ENCODE results near the gene TRABD.
A peak's percentile ranks its signal among the peaks of the same experiment; 100 is the strongest.
"Not testable (repeated sequence)": the region's sequence is repeated elsewhere in the genome, so short reads cannot be mapped to it uniquely, and the experiment has no call there.

The TRABD gene, protein sequence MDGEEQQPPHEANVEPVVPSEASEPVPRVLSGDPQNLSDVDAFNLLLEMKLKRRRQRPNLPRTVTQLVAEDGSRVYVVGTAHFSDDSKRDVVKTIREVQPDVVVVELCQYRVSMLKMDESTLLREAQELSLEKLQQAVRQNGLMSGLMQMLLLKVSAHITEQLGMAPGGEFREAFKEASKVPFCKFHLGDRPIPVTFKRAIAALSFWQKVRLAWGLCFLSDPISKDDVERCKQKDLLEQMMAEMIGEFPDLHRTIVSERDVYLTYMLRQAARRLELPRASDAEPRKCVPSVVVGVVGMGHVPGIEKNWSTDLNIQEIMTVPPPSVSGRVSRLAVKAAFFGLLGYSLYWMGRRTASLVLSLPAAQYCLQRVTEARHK

GRCh38 chr22:50185375-50186087, at the start of gene TRABD:
Gene TRABD (plus strand): TSS chr22:50185913. CDS start chr22:50193061, 7,148 bp downstream.
- peak; percentile 81 for DNase-seq (ENCODE audit: low read depth)

- no peak for DNase-seq (ENCODE audit: low read depth)
Observed at GRCh38 chr22:50136581-50137015, 49.1 kb upstream of the TRABD start.

- not testable (repeated sequence) for DNase-seq (ENCODE audit: low read depth)
Observed at GRCh38 chr22:50137277-50137676, 48.4 kb upstream of the TRABD start.

DNA sequence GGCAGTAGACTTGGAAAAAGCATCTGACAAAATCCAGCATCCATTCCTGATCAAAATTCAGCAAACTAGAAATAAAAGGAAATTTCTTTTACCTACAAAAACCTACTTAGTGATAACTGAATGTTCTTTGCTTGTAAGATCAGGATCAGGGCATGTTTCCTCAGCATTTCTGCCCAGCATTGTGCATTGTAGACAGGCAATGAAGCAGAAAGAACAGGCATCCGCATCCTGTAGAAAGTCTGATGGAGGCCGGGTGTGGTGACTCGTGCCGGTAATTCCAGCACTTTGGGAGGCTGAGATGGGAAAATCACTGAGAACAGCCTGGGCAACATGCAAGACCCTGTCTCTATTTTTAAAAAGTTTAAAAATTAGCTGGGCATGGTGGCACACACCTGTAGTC, 47.7 kb upstream of the TRABD start:
- no peak for DNase-seq (ENCODE audit: low read depth)

DNA sequence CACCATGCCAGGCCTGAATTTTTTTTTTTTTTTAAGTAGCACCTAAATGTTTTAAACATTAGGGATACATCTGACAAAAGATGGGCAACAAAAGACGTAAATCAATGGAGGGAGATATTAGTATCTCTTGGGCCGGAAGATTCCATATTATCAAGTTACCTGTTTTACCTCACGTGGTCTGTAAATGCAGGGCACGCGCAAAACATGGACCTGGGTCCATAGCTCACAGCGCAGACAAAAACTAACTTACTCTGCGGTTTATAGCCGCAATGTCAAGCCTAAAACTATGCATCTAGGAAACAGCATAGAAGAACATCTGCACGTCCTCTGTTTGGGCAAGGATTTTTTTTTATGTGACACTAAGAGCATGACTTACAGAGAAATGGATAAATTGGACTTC, 46.7 kb upstream of the TRABD start:
- DNase-seq (ENCODE audit: low read depth) = no peak

- no peak for DNase-seq (ENCODE audit: low read depth)
Observed at GRCh38 chr22:50139843-50140415, 45.8 kb upstream of the TRABD start.

DNA sequence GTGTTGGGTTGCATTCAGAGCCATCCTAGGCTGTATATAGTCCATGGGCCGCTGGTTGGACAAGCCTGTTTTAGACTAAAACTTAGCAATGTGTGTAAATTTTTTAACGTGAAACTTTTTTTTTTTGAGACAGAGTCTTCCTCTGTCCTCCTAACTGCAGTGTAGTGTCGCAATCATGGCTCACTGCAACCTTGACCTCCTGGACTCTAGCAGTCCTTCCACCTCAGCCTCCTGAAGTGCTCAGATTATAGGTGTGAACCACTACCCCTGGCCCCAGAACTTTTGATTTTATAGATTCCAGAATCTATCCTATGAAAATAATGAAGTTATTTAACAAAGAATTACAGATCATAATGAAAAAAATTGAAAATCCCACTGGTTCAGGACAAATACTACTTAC, 45.1 kb upstream of the TRABD start:
- DNase-seq (ENCODE audit: low read depth) = no peak

DNA sequence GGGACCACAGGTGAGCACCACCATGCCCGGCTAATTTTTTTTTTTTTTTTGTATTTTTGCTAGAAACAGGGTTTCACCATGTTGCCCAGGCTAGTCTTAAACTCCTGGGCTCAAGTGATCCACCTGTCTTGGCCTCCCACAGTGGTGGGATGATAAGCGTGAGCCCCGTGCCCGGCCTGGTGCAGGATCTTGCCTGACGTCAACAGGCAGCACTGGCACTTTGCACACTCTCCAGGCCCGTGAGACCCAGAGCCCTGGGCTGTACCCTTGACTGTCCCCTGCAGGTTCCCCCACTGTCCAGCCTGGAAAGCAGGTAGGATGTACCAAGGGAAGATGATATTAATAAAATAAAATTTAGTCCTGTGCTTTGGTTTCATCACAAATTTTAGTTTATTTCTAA, 44.3 kb upstream of the TRABD start:
- no peak for DNase-seq (ENCODE audit: low read depth)

DNA sequence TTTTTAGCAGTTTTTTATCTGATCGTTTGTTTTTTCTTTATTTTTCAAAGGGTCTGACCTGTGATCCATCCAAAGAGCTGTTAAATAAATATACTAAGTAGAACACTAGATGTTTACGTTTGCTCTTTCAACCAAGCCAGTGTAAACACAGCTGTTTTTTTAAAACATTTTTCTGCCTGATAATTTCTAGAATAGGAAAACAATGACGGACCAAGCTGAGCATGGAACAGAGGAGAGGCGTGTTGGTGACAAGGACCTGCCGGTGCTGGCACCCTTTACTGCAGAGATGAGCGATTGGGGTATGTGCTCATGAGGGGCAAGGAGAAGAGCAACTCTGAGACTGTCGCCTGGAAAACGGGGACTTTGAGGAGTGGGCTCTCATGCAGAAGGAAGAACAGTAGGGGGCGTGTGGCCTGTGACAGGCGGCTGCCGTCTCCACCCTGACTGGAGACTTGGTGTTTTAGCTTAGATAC, 43.8 kb upstream of the TRABD start:
- no peak for DNase-seq (ENCODE audit: low read depth)

DNA sequence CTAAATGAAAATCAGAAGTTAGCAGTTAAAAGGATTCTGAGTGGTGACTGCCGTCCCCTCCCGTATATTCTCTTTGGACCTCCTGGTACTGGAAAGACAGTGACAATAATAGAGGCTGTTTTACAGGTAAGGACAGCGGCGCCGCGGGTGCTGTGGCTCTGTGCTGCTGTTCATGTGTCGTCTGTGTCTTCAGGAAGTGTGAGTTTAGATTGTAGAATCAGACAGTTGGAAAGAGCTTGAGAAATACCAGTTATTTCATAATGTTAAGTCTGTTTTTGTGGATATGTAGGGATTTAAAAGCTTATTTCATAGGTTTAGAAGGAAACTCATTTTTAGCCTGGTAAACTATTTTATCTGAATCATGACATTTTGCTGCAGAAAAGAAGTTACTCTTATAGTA, 42.6 kb upstream of the TRABD start:
- no peak for DNase-seq (ENCODE audit: low read depth)

DNA sequence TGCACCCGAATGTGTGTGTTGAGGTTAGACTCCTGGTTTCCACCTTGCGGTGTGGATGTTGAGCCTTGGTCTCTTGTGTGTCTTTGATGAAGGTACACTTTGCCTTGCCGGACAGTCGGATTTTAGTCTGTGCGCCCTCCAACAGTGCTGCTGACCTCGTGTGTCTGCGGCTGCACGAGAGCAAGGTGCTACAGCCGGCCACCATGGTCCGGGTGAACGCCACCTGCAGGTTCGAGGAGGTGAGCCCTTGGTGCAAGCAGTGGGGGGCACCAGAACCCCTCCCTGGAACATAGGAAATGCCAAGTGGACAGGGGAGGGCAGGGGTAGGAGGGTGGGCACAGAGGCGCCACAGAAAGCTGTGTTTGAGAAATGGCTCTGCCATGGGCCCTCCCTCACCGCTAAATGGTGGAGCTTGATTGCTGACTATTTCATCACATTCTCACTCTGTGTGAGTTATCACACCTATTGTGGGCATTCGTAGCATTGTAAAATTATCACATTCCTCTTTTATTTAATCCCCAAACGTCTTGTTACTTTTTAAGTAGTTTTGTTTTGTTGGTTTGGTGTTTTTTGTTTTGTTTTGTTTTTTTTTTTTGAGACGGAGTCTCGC, 41.6 kb upstream of the TRABD start:
- DNase-seq (ENCODE audit: low read depth) = no peak

- no peak for DNase-seq (ENCODE audit: low read depth)
Observed at GRCh38 chr22:50145721-50146438, 39.8 kb upstream of the TRABD start.

DNA sequence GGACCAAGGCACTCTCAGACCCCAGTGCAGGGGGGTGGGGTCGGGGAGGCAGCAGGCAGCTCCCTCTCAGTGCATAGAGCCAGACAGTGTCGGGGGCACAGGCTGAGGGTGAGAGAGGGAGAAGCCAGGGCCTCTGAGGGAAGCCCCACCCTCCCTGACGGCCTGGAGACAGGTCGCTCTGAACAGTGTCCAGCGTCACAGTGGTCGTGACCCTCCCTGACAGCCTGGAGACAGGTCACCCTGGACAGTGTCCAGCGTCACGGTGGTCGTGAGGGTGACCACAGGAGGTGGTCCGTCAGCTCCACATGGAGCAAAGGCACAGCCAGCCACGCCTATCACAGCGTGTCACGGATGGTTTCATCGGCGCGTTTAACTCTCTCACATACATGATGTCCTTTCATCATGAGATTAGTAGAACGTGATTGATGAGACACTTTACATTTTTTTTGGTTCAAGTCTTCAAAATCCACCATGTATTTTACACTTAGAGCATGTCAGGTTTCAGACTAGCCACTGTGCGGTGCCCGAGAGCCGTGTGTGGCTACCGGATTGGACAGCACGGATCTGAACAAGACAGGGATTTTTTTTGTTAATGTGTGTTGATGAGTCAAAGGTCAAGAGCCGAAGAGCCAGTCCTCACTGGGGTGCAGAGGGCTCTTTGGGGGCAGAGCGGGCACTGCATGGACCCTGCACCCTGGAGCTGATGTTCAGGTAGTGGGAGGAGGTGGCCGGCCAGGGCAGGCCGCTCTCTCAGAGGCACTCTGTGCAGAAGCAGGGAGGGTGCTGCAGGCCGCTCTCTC, 39.1 kb upstream of the TRABD start:
- DNase-seq (ENCODE audit: low read depth) = no peak

DNA sequence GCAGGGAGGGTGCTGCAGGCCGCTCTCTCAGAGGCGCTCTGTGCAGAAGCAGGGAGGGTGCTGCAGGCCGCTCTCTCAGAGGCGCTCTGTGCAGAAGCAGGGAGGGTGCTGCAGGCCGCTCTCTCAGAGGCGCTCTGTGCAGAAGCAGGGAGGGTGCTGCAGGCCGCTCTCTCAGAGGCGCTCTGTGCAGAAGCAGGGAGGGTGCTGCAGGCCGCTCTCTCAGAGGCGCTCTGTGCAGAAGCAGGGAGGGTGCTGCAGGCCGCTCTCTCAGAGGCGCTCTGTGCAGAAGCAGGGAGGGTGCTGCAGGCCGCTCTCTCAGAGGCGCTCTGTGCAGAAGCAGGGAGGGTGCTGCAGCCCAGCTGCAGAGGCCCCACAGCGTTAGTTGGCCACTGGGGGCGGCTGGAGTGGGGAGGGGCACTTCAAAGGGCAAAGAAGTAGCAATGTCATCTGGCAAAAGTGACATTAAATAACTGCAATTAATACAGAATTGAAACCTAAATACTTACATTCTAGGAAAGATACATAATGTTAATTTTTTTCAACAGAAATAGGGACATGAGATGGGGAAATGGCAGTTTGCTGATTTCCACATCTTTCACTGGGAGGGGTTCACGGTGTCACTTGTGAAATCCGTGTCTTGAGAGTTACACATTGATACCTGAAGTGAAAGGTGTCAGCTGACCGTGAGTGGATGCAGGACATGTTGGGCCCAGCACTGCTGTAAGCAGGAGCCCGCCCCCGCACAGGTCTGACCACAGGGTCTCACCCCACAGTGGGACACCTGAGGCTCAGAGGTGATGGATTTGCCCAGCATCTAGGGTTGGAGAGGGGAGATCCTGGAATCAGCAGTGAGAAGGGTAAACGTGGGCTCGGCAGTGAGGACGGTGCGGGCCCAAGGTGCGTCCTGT, 38.2 kb upstream of the TRABD start:
- DNase-seq (ENCODE audit: low read depth) = not testable (repeated sequence)

DNA sequence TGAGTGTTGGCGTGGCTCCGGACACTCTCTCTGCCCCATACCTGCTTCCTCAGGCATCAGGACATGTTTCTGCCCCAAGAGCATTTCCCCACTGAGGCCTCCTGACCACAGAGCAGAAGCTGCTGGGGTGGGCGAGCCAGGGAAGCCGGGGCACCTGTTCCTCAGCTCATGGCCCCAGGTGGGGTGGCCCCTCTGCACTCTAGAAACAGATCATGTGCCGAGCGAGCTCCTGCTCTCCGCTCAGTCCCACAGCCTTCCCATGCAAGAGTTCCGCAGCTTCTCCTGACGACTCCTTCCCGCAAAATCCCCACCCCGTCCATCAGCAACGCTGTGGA, 37.6 kb upstream of the TRABD start:
- no peak for DNase-seq (ENCODE audit: low read depth)

DNA sequence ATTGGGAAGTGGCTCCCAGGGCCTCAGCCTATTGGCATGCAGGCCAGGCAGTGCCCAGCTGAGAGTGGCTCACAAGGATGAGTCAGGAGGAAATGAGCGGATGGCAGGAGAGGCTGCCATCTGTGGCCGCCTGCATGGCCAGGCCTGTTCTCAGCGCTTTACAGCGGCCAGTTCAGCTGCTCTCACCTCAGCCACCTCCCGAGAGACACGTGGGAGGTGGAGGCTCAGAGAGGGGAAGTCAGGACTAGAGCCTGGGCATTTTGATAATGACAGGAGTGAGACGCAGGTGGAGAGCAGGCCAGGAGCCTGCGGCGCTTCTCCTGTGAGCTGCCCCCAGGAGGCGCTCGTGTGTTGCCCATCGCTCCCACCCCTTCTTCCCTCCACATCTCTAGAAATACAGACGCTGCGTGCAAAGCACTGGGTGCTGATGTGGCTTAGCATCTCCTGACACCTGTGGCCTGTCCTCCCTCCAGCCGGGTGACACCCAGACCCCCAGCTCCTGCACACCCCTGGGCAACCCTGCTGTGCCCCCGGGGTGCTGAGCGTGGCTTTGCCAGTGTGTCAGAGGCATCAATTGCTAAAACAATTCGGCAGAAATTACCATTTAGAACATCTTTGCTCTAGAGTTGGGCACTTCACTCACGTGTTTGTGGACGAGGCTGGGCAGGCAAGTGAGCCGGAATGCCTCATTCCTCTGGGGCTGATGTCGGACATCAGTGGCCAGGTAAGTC, 36.6 kb upstream of the TRABD start:
- DNase-seq (ENCODE audit: low read depth) = peak; percentile 62

- no peak for DNase-seq (ENCODE audit: low read depth)
Observed at GRCh38 chr22:50150161-50151129, 35.3 kb upstream of the TRABD start.
